D341Med (cell line): ENCODE measurements around the gene PDIA5.
A peak's percentile ranks its signal among the peaks of the same experiment; 100 is the strongest.

Experiments
- DNase-seq: peaks from one replicate; pipeline ENCODE4 v3.0.0; 2012; ENCODE audit warnings: low spot score

PDIA5 gene

DNA sequence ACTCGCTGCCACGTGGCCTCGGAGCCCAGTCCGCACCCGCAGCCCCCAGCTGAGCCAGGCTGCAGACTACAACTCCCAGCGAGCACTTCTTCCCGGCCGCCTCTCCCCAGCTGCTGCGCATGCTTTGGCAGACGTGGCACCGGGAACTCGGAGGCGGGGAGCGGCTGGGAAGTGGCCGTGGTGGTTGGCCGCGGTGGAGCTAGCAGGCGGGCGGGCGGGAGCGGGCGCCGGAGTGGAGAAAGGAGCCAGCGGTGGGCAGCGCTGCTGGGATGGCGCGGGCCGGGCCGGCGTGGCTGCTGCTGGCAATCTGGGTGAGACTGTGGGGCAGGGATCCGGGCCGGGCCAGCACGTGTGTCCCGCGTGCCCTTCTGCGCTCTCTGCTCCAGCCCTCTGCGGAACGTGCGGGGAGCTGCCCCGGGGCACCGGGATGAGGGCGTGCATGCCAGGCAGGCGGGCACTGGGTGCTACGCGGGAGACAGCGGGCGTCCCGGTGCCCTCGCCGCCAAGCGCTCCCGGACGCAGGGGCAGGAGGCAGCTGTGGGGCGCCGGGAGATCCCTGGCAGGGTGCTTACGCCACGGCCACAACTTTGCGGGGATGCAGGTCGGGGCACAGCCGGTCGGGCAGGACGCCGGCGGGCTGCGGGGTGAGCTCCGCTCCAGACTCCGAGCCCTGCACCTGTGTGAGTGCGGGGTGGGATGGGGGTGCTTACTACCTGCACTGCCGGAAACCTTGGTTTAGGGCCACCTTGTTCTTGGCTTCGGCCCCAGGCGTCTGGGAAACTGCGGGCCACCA, at the start of gene PDIA5:
PDIA5 (plus strand) TSS at position 130 of the 793 bp plus-strand sequence; CDS start at position 270, 140 bp downstream.
- peak; percentile 96 for DNase-seq

DNA sequence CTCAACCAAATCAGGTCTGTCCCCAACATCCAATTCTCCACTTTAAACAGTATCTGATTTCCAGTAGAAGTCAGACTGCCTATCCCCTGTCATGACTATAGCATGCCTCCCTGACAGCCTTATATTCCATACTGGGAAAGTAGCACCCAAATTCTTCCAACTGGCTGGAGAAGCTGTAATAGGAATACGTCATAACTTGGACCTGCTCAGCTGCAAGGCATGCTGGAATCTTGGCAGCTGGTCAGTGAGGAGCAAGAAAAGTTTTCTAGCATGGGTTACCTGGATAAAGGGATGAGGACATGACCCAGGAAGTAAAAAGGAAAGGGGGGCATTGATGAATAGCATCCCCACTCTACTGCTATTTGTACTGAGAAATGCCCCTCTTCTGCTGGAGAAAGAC, 48.1 kb upstream of the PDIA5 start:
- DNase-seq = no peak

DNA sequence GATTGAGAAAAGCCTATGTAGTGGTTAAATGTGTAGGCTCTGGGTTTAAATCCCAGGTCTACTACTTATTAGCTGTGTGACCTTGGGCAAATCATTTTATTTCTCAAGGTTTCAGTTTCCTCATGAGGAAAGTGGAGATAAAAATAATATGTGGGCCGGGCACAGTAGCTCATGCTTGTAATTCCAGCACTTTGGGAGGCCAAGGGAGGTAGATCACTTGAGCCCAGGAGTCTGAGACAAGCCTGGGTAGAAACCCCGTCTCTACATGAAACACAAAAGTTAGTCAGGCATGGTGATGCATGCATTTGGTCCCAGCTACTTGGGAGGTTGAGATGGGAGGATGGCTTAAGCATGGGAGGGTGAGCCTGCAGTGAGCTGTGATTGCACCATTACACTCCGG, 47.7 kb upstream of the PDIA5 start:
- no peak for DNase-seq

DNA sequence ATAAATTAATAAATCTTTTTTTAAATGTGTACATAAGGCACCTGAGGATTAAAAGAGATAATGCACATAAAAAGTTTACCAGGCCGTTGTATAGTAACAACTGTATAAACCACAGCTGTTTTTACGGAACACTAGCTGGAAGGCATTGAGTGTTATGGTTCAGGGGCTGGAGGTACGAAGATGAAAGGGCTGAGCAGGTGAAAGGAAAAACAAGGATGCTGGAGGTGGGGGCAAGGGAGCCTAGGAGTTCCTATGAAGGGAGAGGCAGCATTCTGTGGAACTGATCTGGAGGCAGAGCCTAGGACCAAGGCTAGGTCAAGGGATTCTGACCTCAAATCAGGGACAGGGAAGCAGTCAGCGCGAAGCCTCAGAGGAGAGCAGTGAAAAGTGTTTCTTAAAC, 47.2 kb upstream of the PDIA5 start:
- DNase-seq = no peak

DNA sequence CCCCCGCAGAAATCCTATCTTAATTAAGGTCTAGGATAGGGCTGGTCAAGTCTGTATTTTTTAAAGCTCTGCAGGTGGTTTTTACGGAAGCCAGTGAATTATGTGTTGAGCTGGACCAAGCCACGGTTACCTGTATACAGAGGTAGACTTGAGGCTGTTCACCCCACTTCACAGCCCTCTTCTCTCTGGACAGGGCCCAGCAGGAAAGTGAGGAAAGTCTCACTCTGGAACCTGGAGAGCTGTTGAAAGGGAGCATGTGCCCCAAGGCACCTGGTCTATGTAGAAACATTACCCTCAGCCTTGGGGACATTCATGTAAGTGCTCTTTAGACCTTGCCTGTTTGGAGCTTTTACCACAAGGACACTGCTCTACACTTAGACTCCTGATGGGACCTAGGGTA, 46.1 kb upstream of the PDIA5 start:
- no peak for DNase-seq

DNA sequence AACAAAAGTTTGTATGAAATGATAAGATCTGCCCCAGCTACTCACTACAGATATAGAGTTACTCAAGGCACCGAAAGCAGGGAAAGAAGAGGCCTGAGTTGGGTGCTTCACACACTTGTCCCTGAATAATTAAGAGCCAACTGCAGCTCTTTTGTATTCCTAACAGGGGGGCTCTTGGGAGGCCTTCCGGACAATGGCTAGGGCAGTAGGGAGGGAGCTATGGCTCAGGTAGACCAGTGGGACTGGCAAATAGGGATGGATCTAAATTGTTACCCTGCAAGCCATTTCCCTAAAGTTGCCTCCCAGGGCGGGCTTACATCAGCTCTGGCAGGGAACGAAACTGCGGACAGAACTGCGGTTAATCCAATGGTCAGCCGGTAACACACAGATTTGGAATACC, 45.4 kb upstream of the PDIA5 start:
- no peak for DNase-seq

DNA sequence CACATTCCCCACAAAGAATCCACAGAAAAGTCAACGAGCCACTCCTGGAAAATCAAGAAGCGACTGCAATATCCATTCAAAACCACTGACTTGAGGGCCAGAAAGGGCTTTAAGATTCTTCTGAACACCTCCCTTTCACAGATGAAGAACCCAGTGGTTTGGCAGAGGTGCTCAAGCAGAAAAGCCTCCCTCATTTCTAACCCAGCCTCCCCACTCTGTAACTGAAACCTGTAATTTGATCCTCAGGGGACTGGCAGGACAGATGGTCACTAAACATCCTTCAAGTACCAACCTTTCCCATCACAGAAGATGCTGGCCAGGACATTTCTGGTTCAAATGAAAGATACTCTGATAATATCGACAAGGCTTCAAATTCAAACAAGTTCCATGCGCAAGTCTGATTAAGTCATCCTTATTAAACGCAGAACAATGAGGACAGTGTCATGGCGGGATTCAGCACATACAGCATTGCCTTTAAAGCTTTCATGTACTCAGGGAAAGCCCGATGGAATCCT, 44.8 kb upstream of the PDIA5 start:
- DNase-seq = no peak

DNA sequence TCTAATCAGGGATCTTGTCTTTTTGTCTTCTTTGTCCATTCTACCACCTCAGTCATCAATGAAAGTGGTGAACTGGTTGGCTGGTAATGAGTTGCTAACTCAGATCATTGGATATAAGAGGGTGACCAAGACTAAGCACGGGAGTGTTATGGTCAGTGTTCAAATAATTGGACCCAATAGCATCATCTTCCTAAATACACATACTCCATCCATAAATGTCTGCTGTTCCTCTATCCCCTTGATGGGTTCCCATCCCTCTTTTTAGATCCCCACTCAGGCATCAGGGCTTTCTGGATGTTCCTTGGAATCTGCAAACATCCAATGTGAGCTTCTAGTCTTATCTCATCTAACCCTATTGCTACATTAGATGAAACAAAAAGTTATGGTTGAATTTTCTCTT, 42.8 kb upstream of the PDIA5 start:
- DNase-seq = no peak

DNA sequence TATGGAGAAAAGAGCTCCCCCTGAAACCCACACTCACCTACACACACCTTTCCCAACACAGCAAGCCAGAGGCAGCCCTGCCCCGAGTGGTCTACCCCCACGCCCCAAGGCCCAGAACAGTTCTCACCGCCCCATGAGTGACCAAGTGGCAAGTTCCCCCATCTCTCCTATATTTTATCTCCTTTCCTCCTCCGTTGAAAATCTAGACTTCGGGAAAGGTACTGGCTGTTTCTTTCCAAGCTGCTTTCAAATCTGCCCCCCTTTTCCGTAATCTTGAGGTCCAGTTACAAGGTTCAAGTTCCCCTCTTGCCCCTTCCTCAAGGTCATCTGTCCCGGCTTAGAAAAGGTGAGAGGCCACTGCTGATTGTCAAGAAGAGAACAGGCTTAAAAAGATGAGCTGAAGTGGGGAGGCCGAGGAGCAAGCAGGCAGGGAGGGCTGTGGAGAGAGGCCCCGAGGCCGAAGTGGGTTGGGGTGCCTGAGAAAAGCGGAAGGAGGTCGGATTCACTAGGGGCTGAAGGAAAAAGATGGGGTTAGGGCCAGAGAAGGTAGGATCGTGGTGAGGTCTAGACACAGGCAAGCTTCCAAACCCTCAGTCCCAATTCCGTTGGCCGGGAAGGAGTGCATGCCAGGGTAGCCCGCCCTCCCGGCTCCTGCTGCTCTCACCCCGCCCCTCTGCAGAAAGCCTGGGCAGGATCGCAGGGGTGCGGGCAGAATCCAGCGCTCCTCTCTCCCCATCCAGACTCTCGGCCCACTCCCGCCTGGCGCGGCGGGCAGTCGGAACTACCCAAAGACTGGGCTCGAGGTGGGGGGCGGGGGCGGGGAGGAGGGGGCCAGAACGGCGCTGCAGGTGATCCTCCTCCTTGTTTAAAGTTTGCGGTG, 40.9 kb upstream of the PDIA5 start:
- peak; percentile 46 for DNase-seq

DNA sequence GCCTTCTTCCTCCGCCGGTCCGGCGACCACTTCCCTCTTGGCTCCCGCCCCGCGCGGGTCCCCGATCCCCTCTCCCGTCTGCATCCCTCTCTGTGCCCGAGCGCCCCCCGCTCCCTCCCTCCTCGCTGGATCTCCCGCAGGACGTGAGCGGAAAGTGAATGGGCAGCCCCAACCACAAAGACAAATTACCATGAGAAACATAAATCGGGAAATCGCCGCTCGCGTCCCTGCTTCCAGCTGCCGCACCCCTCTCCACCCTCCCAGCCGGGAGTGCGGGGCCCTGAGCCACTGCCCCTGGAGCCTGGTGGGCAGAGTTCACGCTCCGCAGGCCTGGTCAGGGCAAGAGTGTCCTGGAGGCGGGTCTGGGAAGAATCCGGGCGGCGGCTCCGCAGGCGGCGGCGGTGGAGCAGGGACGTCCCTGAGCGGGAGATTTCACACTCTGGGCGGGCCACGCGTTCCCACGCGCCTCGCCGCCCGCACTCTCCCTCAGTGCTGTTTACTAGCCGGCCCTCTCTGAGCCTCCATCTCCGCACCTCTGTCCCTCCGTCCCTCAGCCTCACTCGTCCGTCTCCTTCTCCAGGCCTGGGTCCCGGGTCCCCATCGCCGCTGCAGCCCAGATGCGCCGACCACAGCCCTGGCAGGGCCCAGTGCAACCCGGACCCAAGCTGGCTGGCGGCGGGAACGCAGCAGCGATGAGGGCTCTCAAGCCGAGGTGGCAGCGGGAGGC, 40.1 kb upstream of the PDIA5 start:
- peak; percentile 77 for DNase-seq

DNA sequence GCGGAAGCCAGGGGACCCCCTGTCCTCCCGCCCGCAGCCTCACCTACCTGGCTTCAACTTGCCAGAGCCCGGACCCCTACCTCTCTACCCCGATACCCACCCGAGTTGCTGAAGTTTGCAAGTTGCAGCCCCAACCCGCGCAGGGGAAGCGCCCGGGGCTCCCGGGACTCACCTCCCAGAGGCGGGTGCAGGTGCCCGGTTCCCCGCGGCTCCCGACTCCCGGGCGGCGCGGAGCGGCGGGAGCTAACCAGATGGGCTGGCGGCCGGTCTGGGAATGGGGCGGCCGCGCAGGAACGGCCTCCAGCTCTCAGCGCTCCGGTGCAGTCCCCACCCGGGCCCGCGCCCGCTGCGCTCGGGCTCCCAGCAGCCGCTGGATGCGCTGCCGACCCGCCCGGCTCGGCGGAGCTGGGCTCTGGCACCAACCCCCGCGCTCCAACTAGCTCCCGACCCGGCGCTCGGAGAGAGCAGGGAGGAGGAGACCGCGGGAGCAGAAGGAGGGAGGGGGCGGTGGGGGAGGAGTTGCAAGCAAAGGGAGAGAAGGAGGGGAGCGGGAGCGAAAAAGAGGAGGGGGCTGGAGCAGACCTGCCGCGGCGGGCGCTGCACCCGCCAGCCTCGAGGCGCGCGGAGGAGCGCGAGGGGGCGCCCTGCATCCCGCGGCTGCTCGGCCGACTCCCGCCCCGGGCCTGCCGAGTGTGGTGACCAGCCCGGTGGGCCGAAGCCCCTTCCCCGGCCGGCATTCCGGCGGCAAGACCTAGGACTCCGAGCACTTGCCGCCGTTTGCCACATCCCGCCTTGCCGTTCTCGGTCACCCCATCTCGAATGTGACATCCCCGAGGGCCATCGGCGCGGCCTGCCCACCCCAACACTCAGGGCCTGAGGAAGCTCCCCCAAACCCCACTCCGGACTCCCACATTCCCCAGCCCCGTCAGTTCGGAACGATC, 39.3 kb upstream of the PDIA5 start, which contains the start of gene SEMA5B:
SEMA5B (minus strand) TSS at position 472 of the 941 bp plus-strand sequence. CDS start 66,500 bp downstream, outside the sequence.
- peak; percentile 88 for DNase-seq

DNA sequence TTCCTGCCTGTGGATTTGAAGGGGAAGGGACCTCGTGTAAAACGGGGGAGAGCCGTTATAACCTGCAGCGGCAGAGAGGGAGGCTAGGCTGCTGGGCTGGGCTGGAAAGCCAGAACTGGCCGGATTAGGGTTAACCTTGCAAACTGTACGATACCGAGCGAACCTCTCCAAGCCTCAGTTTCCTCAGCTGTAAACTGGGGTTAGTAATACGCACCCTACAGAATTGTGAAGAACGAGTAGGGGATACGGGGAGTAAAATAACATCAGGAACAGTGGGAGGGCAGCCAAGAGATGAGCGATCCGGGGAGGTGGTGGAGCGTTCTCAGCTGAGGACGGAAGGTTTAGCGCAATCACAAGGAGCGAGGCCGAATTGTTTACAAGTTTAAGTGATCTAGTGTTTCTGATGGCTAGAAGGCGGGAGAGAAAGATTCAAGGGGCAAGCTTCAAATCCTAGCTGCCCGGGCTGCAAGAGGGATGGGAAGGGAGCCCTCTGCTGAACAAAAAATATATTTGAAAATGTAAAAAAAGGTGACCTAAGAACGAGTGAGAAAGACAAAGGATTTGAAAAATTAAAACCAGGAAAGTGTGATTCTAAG, 38.5 kb upstream of the PDIA5 start:
- DNase-seq = peak; percentile 78

DNA sequence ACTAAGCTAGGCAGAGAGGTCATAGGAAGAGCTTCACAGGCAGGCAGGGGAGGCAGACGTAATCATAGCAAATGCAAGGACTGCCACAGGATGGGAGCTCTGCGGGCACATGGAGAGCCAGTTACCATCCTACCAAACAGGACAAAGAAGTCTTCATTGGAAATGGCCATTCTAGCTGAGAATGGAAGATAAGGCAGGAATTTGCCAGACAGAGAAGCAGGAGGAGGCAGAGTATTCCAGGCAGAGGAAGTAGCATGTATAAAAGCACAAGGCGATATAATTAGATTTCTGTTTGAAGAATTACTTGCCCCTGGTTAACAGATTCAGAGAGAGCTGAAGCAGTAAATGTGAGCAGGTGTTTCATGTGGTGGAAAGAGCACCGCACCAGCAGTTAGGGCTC, 35.8 kb upstream of the PDIA5 start:
- no peak for DNase-seq

DNA sequence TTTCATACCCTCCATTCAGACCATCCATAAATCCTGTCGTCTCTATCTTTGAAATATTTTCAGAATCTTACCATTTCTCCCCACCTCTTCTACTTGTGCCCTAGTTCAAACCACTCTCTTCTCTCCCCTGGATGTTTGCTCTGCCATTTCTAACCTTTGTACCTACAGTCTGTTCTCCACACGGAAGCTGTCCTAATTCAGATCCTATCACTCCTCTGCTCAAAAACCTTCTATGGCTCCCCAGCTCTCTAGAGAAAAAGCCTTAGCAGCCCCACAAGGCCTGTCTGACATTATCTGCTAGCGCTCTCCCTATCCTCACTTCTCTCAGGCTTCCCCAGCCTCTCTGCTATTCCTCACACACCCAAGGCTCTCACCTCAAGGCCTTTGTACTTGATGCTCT, 34.8 kb upstream of the PDIA5 start:
- no peak for DNase-seq

DNA sequence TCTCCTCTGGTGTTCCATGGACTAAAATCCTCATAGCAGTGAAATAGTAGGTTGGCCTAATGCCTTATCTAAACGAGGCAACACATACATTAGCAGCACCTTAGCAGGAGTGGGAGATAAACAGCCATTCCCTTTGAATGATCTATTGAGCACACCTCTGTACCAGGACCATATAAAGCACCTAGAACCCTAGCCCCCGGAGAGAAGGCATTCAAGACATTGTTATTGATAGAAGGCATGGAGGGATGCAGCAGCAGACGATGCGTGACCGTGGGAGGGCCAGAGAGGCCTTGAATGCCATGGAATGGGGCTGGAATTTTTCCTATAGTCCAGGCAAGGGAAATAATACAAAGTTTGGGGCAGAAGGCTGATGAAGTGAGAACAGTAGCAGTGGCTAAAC, 32.7 kb upstream of the PDIA5 start:
- no peak for DNase-seq

DNA sequence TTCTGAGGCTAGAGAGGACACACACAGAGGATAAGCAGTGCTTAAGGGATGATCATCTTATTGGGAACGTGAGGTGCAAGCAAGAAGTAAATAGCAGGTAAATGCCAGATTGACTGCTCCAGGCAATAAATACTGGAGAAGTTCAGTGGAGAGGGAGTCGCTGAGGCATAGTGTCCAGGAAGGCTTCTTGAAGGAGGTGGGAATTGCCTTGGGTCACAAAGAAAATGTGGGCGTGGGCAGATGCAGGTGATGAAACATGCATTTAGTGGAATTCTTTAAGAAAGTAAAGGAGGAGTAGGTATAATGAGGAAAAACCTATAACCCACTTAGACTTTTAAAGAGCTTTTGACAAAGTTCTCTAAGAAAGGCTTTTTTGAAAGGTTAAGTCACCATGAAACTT, 31.8 kb upstream of the PDIA5 start:
- no peak for DNase-seq

DNA sequence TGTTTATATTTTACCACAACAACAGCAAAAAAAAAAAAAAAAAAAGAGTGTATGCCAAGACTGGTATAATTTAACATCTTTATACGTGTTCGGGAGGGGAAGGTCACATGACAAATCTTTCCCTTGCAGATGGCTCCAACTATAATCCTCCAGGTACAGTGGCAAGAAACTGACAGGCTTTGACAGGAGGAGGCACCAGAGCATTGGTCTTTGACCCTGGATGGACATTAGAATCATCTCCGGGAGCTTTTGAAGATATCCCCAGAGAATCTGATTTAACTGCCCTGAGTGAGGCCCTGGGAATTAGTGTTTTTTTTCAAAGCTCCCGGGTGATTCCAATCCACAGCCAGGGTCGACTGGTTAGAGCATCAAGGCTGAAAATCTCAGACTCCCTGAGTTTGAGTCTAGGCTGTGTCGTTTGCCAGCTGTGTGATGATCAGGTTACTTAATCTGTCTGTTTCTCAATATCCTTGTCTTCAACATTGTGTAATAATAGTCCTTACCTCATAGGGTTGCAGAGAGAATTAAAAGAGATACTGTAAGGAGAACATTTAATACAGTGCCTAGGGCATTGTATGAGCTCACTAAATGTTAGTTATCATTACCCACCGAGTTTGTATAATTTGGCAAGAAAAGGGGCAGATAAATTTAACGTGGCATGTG, 30.3 kb upstream of the PDIA5 start:
- peak; percentile 48 for DNase-seq

DNA sequence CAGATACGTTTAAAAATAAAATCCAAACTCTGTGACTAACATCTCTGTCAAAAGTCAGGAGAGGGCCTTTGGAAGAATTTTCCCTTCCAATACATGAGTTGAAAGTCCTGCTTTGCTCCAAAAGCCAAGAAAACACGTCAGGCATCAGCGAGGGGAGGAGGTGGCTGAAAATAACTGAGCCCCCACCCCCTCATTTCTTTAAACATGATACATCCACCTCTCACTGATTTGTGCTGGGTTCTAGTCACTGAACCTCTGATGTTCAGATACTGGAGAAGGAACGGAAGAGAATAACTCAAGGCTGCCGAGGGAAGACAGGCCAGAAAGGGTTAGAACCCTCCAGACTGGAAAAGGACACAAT, 29.8 kb upstream of the PDIA5 start:
- DNase-seq = no peak

DNA sequence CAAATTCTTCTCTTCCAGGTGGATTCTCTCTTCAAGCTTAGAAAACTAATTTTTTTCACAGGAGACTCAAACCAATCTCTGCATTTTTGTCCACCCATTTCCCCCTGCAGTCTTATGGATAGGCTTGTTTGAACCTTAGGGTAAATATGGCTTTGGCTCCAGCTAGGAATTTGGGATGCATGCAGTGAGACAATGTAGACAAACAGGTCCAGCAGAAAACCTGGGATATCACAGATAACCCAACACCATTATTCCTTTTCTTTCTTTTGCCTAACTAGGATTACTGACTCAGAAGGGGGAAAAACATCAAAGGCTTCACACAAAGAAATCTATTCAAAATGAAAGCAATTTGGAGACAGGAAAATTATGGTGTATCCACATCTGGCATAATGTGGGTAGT, 28.1 kb upstream of the PDIA5 start:
- DNase-seq = no peak

DNA sequence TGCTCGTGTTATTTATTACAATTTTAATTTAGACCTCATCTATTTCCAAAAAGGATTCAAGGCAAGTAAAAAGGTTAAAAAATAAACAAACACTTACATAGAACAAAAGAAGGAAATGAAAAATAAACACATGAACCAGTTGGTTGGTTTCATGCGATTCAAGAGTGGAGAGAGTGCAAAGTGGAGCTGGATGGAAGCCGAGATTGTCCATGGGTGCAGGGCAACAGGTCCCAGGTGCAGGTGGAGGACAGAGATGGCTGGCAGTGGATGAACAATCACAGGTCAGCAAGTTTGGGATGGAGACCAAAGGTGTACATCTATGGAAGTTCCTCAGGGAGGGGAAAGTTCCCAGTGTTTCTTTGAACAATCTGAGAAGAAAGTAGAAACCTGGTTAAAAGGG, 27.6 kb upstream of the PDIA5 start:
- no peak for DNase-seq
